ENCODE data around the gene SEPTIN1. TPM values are rescaled to one million over a fixed set of nuclear protein-coding genes. Genes with fewer than 3 reads are reported as not detected.

Gene SEPTIN1
- total RNA-seq, 2 experiments from 2014 or later = 383 to 413 TPM

GRCh38 chr16:30380072-30380802 lies 2.1 kb downstream of the SEPTIN1 start:
- CTCF ChIA-PET = interaction anchor here (0.5 to 1.5 kb wide), 3 partner anchors 9 to 41 kb away, joined by 3 to 5 read pairs (median 4); no protein-coding TSS in a partner anchor
- Mint-ChIP-seq H3K27me3 (no peaks in the 10 kb centered on the region), H3K4me1 (peaks cover 65% of the 10 kb centered on the region), H3K4me3 (peak overlapping the region; percentile 90), H3K36me3 (ENCODE audit: low read depth) (peaks cover 43% of the 10 kb centered on the region), H3K27ac (peak overlapping the region; percentile 100), H3K9me3 (no peaks in the 10 kb centered on the region)
- POLR2A ChIA-PET = no interaction called here
- no peak for DNase-seq

GRCh38 chr16:30379158-30379783 lies 3.1 kb downstream of the SEPTIN1 start:
- Mint-ChIP-seq H3K9me3 (no peaks in the 10 kb centered on the region), H3K27ac (peak overlapping the region; percentile 100), H3K36me3 (ENCODE audit: low read depth) (peaks cover 43% of the 10 kb centered on the region), H3K27me3 (no peaks in the 10 kb centered on the region), H3K4me3 (peak overlapping the region; percentile 90), H3K4me1 (peaks cover 62% of the 10 kb centered on the region)
- DNase-seq = no peak
- ChIA-PET CTCF (no interaction called here), POLR2A (no interaction called here)

- H3K27me3 Mint-ChIP-seq = no peaks in the 10 kb centered on the region
- no peaks in the 10 kb centered on the region for H3K9me3 Mint-ChIP-seq
- H3K36me3 Mint-ChIP-seq (ENCODE audit: low read depth) = peaks cover 40% of the 10 kb centered on the region
- ChIA-PET CTCF (interaction anchor here (1.2 to 1.5 kb wide), 2 partner anchors 10 to 31 kb away, joined by 4 to 5 read pairs; no protein-coding TSS in a partner anchor), POLR2A (no interaction called here)
- DNase-seq = peak; percentile 98
- H3K27ac Mint-ChIP-seq = peak overlapping the region; percentile 100
- peaks cover 58% of the 10 kb centered on the region for H3K4me1 Mint-ChIP-seq
- H3K4me3 Mint-ChIP-seq = peak overlapping the region; percentile 90
Observed at GRCh38 chr16:30378236-30379157, 3.9 kb downstream of the SEPTIN1 start.

- CTCF ChIA-PET = interaction anchor here (1.2 to 1.5 kb wide), 2 partner anchors 9 to 32 kb away, joined by 4 to 5 read pairs; no protein-coding TSS in a partner anchor
- Mint-ChIP-seq H3K9me3 (no peaks in the 10 kb centered on the region), H3K36me3 (ENCODE audit: low read depth) (peaks cover 40% of the 10 kb centered on the region), H3K27me3 (no peaks in the 10 kb centered on the region), H3K27ac (peak overlapping the region; percentile 100), H3K4me3 (peak overlapping the region; percentile 90), H3K4me1 (peaks cover 52% of the 10 kb centered on the region)
- POLR2A ChIA-PET = no interaction called here
- peak; percentile 90 for DNase-seq
Observed at GRCh38 chr16:30377812-30378235, 4.5 kb downstream of the SEPTIN1 start.

GRCh38 chr16:30377050-30377811 lies 5.1 kb downstream of the SEPTIN1 start:
- H3K4me3 Mint-ChIP-seq = peak overlapping the region; percentile 90
- H3K36me3 Mint-ChIP-seq (ENCODE audit: low read depth) = peaks cover 40% of the 10 kb centered on the region
- POLR2A ChIA-PET = no interaction called here
- no peaks in the 10 kb centered on the region for H3K9me3 Mint-ChIP-seq
- no peaks in the 10 kb centered on the region for H3K27me3 Mint-ChIP-seq
- peaks cover 51% of the 10 kb centered on the region for H3K4me1 Mint-ChIP-seq
- no peak for DNase-seq
- H3K27ac Mint-ChIP-seq = peak overlapping the region; percentile 100
- CTCF ChIA-PET = interaction anchor here (1.2 to 1.5 kb wide), 3 partner anchors 32 to 312 kb away, joined by 3 to 5 read pairs (median 4); partner anchors contain the start of gene ALDOA

GRCh38 chr16:30376461-30376902 lies 5.9 kb downstream of the SEPTIN1 start:
- H3K4me3 Mint-ChIP-seq = no peak overlapping the region
- no peaks in the 10 kb centered on the region for H3K27me3 Mint-ChIP-seq
- DNase-seq = no peak
- H3K9me3 Mint-ChIP-seq = no peaks in the 10 kb centered on the region
- peaks cover 56% of the 10 kb centered on the region for H3K4me1 Mint-ChIP-seq
- ChIA-PET CTCF (interaction anchor here (0.8 to 1.9 kb wide), 5 partner anchors 30 to 311 kb away, joined by 3 to 4 read pairs (median 3); partner anchors contain the start of gene ALDOA), POLR2A (no interaction called here)
- peak overlapping the region; percentile 100 for H3K27ac Mint-ChIP-seq
- H3K36me3 Mint-ChIP-seq (ENCODE audit: low read depth) = peaks cover 36% of the 10 kb centered on the region

GRCh38 chr16:30375864-30376263 lies 6.5 kb downstream of the SEPTIN1 start:
- Mint-ChIP-seq H3K4me1 (peaks cover 56% of the 10 kb centered on the region), H3K27me3 (no peaks in the 10 kb centered on the region), H3K4me3 (no peak overlapping the region), H3K27ac (peak overlapping the region; percentile 73), H3K9me3 (no peaks in the 10 kb centered on the region), H3K36me3 (ENCODE audit: low read depth) (peaks cover 30% of the 10 kb centered on the region)
- ChIA-PET POLR2A (no interaction called here), CTCF (interaction anchor here (0.6 to 1.9 kb wide), 6 partner anchors 30 to 310 kb away, joined by 3 to 4 read pairs (median 3); partner anchors contain the start of gene ALDOA)
- DNase-seq = no peak

- Mint-ChIP-seq H3K4me1 (peaks cover 43% of the 10 kb centered on the region), H3K9me3 (no peaks in the 10 kb centered on the region), H3K27me3 (no peaks in the 10 kb centered on the region), H3K36me3 (ENCODE audit: low read depth) (peaks cover 20% of the 10 kb centered on the region), H3K27ac (peak within 1 kb of the TSS; percentile 73), H3K4me3 (no peak within 1 kb of the TSS)
- ChIA-PET CTCF (interaction anchor here (0.6 to 1.0 kb wide), 2 partner anchors 21 to 117 kb away, joined by 3 to 4 read pairs; partner anchors contain the start of gene ZNF48), POLR2A (interaction anchor here (0.6 kb wide), 1 partner anchor 276 kb away, joined by 5 read pairs; the partner anchor contains the start of gene PRR14)
- no peak for DNase-seq
Observed at GRCh38 chr16:30374538-30374937, 7.8 kb downstream of the SEPTIN1 start, which contains the start of gene MYL11. TSS of gene MYL11 (plus strand) at chr16:30374802. CDS start at chr16:30374858, 56 bp downstream.

- DNase-seq = no peak
- ChIA-PET POLR2A (interaction anchor here (0.6 kb wide), 1 partner anchor 45 kb away, joined by 3 read pairs; no protein-coding TSS in a partner anchor), CTCF (interaction anchor here (1.0 to 2.2 kb wide), 2 partner anchors 10 kb away, joined by 4 to 9 read pairs; partner anchors contain the start of gene SEPTIN1)
- Mint-ChIP-seq H3K4me3 (no peak overlapping the region), H3K27me3 (no peaks in the 10 kb centered on the region), H3K4me1 (peaks cover 41% of the 10 kb centered on the region), H3K36me3 (ENCODE audit: low read depth) (peaks cover 19% of the 10 kb centered on the region), H3K9me3 (no peaks in the 10 kb centered on the region), H3K27ac (no peak overlapping the region)
Observed at GRCh38 chr16:30372725-30373124, 9.6 kb downstream of the SEPTIN1 start.

GRCh38 chr16:30372038-30372712 lies 10.2 kb downstream of the SEPTIN1 start:
- no peak for DNase-seq
- CTCF ChIA-PET = interaction anchor here (1.2 to 2.2 kb wide), 4 partner anchors 11 to 37 kb away, joined by 4 to 9 read pairs (median 6); partner anchors contain the start of gene SEPTIN1
- Mint-ChIP-seq H3K36me3 (ENCODE audit: low read depth) (peaks cover 21% of the 10 kb centered on the region), H3K4me1 (peaks cover 41% of the 10 kb centered on the region), H3K27ac (peak overlapping the region; percentile 93), H3K4me3 (peak overlapping the region; percentile 75), H3K27me3 (no peaks in the 10 kb centered on the region), H3K9me3 (no peaks in the 10 kb centered on the region)
- POLR2A ChIA-PET = no interaction called here
